T-cell (primary cell): Measurements from ENCODE around the gene FAM83E. TPM values are rescaled to one million over a fixed set of nuclear protein-coding genes. Genes with fewer than 3 reads are reported as not detected.

Source experiments
- ATAC-seq, 4 experiments: fragments of 200-7000 bp in 3 of 4; fragments of 150-1000 bp in 1 of 4; cut with Tn5 transposase; replicated peaks in 1 of 4; 1 replicate in 3 of 4; 2 replicates in 1 of 4; pipeline ENCODE4 v1.10.0; 2021; ENCODE audit warnings: moderate library complexity in 3 of 4, mild to moderate bottlenecking in 2 of 4, moderate number of reproducible peaks in 1 of 4
- CTCF ChIA-PET, 2 donors: fragments of 300-600 bp; sonication (Branson Sonifier 250); formaldehyde crosslinking; loops; one replicate each; lab custom pipeline; 2022; ENCODE audit warnings: antibody characterized with exemption in 2 of 2; lab: Charles Lee
- POLR2A ChIA-PET, 2 donors: fragments of 300-600 bp; sonication (Branson Sonifier 250); formaldehyde crosslinking; loops; one replicate each; lab custom pipeline; 2022; ENCODE audit warnings: antibody characterized with exemption in 2 of 2; lab: Charles Lee
- DNase-seq, 35 experiments: peaks; one replicate each; pipeline versions ENCODE4 v3.0.0 to v3.0.0-alpha.2; 2013 to 2023
- H3K27ac ChIP-seq: one replicate; pipeline ENCODE4 v1.5.1; 2013; ENCODE audit warnings: low read length
- H3K27me3 ChIP-seq, 2 experiments: replicated peaks in 1 of 2; 1 replicate in 1 of 2; 2 replicates in 1 of 2; pipeline versions ENCODE4 v1.6.1 to v1.7.0; 2013; ENCODE audit warnings: low read length in 1 of 2, mixed read lengths in 1 of 2; ENCODE audit not compliant: control insufficient read depth in 2 of 2, insufficient read depth in 2 of 2; ENCODE audit errors: extremely low read depth in 1 of 2
- H3K36me3 ChIP-seq, 2 donors: 1 replicate in 1 of 2; 2 replicates in 1 of 2; pipeline versions ENCODE4 v1.6.1 to v1.7.0; 2013; ENCODE audit warnings: low read length in 1 of 2; ENCODE audit not compliant: control insufficient read depth in 2 of 2, insufficient read depth in 1 of 2; ENCODE audit errors: extremely low read depth in 1 of 2
- H3K4me1 ChIP-seq, 2 experiments: 1 replicate in 1 of 2; 2 replicates in 1 of 2; pipeline versions ENCODE4 v1.6.1 to v1.7.0; 2013; ENCODE audit warnings: low read length in 2 of 2, mixed read lengths in 1 of 2; ENCODE audit not compliant: insufficient read depth in 2 of 2, control insufficient read depth in 1 of 2; ENCODE audit errors: extremely low read depth in 1 of 2
- H3K4me3 ChIP-seq, 2 donors: 1 replicate in 1 of 2; 2 replicates in 1 of 2; pipeline versions ENCODE4 v1.5.1 to v1.7.0; 2013; ENCODE audit warnings: mild to moderate bottlenecking in 2 of 2, low read length in 1 of 2, moderate library complexity in 1 of 2; ENCODE audit not compliant: control insufficient read depth in 1 of 2; ENCODE audit errors: extremely low read depth in 1 of 2
- H3K9me3 ChIP-seq: 2 replicates; pipeline ENCODE4 v1.7.0; 2013
- H3K27ac Mint-ChIP-seq, 2 donors: one replicate each; pipeline ENCODE4 v1.8.0; 2020 to 2021; ENCODE audit warnings: mild to moderate bottlenecking in 2 of 2, mixed read lengths in 2 of 2
- H3K27me3 Mint-ChIP-seq, 2 donors: one replicate each; pipeline ENCODE4 v1.8.0; 2021 to 2022; ENCODE audit warnings: mixed read lengths in 2 of 2
- H3K36me3 Mint-ChIP-seq: one replicate; pipeline ENCODE4 v1.8.0; 2021; ENCODE audit warnings: mixed read lengths
- H3K4me1 Mint-ChIP-seq, 3 donors: one replicate each; pipeline ENCODE4 v1.8.0; 2020 to 2022; ENCODE audit warnings: mixed read lengths in 3 of 3, mild to moderate bottlenecking in 1 of 3
- H3K4me3 Mint-ChIP-seq, 3 donors: one replicate each; pipeline ENCODE4 v1.8.0; 2020 to 2022; ENCODE audit warnings: mild to moderate bottlenecking in 3 of 3, mixed read lengths in 3 of 3, moderate library complexity in 3 of 3
- H3K9me3 Mint-ChIP-seq, 3 donors: one replicate each; pipeline ENCODE4 v1.8.0; 2020 to 2022; ENCODE audit warnings: mixed read lengths in 3 of 3
- WGBS: methylation state at CpG from one replicate; pipeline ENCODE4 v1.1.5; 2013; ENCODE audit warnings: missing lambda C conversion rate; ENCODE audit not compliant: insufficient coverage; 5-methylcytosine and 5-hydroxymethylcytosine counted together
- total RNA-seq, 35 experiments: library from RNA in 6 of 35; stranded (reverse) in 6 of 35; fragments of 120-200 nt in 1 of 35; gene quantifications; one replicate each; pipeline versions ENCODE4 v1.2.1 to v1.2.4 and lab custom pipeline; 2013 to 2026

Gene FAM83E
- total RNA-seq, 5 donors from 2014 or later (not counting 1 experiment from before 2014, with no cell fraction given), result 2.3 to 3.0 (median 2.7) TPM; not detected in 1

DNA sequence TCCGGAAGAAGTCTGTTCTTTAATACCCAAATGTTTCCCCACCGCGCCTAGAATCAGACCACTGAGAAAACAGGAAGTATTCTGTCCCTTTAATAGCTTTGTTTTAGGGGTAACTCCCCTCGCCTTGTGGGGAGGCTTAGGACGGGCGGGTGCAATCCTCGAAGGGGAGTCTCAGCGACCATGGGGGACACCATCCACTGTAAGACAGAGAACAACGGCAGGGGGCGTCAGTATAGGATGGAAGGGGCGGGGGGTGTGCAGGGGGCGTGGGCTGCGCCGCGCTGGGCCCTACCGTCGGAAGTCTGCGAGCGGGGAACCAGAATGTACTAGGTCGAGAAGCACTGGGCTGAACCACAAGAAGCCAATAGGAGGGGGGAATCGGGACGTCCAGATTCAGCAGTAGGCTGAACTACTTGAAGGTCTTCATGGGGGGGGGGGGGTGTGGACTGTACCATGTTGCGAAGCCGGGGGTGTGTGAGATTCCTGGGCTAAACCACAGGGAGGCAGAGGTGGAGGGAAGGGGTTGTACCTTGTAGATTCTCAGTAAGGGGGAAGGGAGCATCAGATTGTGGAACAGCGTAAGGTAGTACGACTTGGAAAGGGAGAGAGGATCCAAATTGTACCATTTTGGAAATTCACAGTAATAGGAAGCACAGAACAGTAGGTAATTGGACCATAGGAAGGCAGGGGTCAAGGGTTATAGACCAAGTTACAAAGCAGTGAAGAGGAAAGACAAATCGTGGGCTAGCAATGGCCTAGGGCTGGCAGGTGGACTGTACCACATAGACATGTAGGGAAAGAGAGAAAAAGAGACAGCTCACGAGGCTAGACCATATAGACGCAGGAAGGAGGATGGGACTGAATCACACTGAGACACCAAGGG lies 23.3 kb upstream of the FAM83E start:
- ChIA-PET CTCF (interaction anchor here (0.6 to 1.0 kb wide), 5 partner anchors 19 to 1870 kb away, joined by 3 to 6 read pairs (median 3); partner anchors contain the start of gene SPHK2 (in 1 of the 2)), POLR2A (interaction anchor here (0.6 kb wide), 2 partner anchors 15 to 334 kb away, joined by 3 read pairs; no protein-coding TSS in a partner anchor)
- no peaks in the 10 kb centered on the region for H3K9me3 ChIP-seq
- Mint-ChIP-seq H3K4me1 (peaks cover 41 to 47% (median 42%) of the 10 kb centered on the region in 3 donors), H3K4me3 (peak overlapping the region; percentile 97 to 99 (median 99)), H3K27me3 (no peaks in the 10 kb centered on the region), H3K9me3 (no peaks in the 10 kb centered on the region), H3K36me3 (peaks cover 2% of the 10 kb centered on the region), H3K27ac (peak overlapping the region; percentile 98 to 99)
- H3K4me1 ChIP-seq, result peaks cover 16 to 49% of the 10 kb centered on the region in 2 experiments
- H3K36me3 ChIP-seq, result peaks cover 0 to 4% of the 10 kb centered on the region in 2 donors
- H3K27me3 ChIP-seq, result peaks cover 0 to 4% of the 10 kb centered on the region in 2 experiments
- H3K27ac ChIP-seq, result peak overlapping the region; percentile 95
- peak; percentile 38 to 45 (median 42) for ATAC-seq
- WGBS, result 2% methylated on average over 20 of the region's 29 CpGs
- DNase-seq, result peak; percentile 70 to 94 (median 84)
- H3K4me3 ChIP-seq, result peak overlapping the region; percentile 46 to 97

DNA sequence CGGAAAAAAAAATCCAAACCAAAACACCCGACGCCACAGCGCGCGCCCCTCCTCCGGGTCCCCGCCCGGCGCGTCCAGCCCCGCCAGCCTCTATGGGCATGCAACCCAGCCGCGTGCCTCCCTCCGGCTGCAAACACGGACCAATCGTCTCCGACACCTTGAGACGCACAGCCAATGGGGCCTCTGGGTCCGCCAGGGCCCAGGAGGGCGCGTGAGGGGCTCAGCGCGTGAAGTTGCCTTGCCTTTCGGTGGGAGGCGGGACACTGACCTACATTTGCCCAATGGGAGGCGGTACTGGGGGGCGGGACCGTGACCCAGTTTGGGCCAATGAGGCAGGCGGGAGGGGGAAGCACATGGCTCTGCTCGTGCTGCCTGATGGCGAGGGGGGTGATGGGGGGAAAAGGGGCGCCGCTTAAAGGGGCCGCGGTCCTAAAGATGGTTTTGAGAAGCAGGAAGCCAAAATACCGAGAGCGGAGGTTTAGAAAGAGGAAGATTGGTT lies 22.6 kb upstream of the FAM83E start:
- Mint-ChIP-seq H3K4me1 (peaks cover 42 to 52% (median 45%) of the 10 kb centered on the region in 3 donors), H3K4me3 (peak overlapping the region; percentile 97 to 99 (median 99)), H3K9me3 (no peaks in the 10 kb centered on the region), H3K36me3 (peaks cover 3% of the 10 kb centered on the region), H3K27me3 (no peaks in the 10 kb centered on the region), H3K27ac (peak overlapping the region; percentile 98 to 99)
- H3K27ac ChIP-seq, result peak overlapping the region; percentile 95
- H3K9me3 ChIP-seq, result no peaks in the 10 kb centered on the region
- peaks cover 0 to 11% of the 10 kb centered on the region in 2 donors for H3K36me3 ChIP-seq
- ChIA-PET POLR2A (interaction anchor here (0.6 kb wide), 2 partner anchors 14 to 335 kb away, joined by 3 read pairs; no protein-coding TSS in a partner anchor), CTCF (interaction anchor here (0.6 to 1.0 kb wide), 6 partner anchors 18 to 1869 kb away, joined by 3 to 6 read pairs (median 3); partner anchors contain the start of genes RUVBL2 (in 1 of the 2) and SPHK2 (in 1 of the 2))
- H3K4me3 ChIP-seq, result peak overlapping the region; percentile 46 to 97
- under 1% methylated on average over 26 of the region's 38 CpGs for WGBS
- H3K4me1 ChIP-seq, result peaks cover 16 to 56% of the 10 kb centered on the region in 2 experiments
- ATAC-seq, result peak; percentile 76 to 80 (median 78)
- DNase-seq, result peak; percentile 99 to 100 (median 100)
- H3K27me3 ChIP-seq, result peaks cover 0 to 4% of the 10 kb centered on the region in 2 experiments

DNA sequence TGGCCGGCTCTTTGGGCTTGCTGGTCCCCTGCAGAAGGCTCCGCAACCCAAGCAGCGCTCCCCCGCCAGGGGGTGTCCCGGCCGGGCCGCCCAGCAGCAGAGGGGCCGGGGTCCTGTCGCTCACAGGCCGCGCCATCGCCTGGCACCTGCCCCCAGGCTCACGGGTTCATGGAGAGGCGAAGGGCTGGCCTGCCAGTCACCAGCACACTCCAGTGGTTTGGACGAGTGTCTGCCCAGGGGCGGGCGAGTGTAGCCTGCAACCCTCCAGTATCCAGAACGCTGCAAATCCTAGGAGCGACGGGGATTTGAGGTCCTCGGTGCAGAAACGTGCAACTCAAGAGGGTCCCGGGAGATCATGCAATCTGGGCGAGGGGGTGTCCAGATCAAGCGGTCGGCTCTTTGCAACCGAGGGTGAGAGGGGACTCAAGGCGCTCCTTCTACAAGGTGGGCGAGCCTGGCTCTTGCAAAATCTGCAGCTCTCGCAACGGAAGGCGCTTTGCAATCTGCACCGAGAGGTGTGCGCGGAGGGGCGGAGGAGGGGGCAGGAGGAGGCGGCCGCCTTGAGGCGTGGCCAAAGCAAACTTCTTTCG lies 22.1 kb upstream of the FAM83E start, which contains the start of gene DBP:
DBP (minus strand) TSS at position 521 of the 590 bp plus-strand sequence; CDS start at position 136, 385 bp downstream.
- peak within 1 kb of the TSS; percentile 99 for H3K27ac Mint-ChIP-seq
- H3K36me3 ChIP-seq, result peaks cover 0 to 16% of the 10 kb centered on the region in 2 donors
- H3K4me3 ChIP-seq, result peak within 1 kb of the TSS; percentile 67 to 97
- peaks cover 45 to 54% (median 49%) of the 10 kb centered on the region in 3 donors for H3K4me1 Mint-ChIP-seq
- H3K27ac ChIP-seq, result peak within 1 kb of the TSS; percentile 95
- peaks cover 16 to 58% of the 10 kb centered on the region in 2 experiments for H3K4me1 ChIP-seq
- peak in 12 of 35 experiments; percentile 15 to 57 (median 36) for DNase-seq
- peaks cover 0 to 4% of the 10 kb centered on the region in 2 experiments for H3K27me3 ChIP-seq
- H3K4me3 Mint-ChIP-seq, result peak within 1 kb of the TSS; percentile 97 to 99 (median 99)
- H3K27me3 Mint-ChIP-seq, result no peaks in the 10 kb centered on the region
- no peaks in the 10 kb centered on the region for H3K9me3 ChIP-seq
- WGBS, result 1% methylated on average over 28 of the region's 40 CpGs
- H3K36me3 Mint-ChIP-seq, result peaks cover 6% of the 10 kb centered on the region
- no peaks in the 10 kb centered on the region for H3K9me3 Mint-ChIP-seq
- ChIA-PET CTCF (interaction anchor here in 1 of 2 donors (0.7 kb wide), 1 partner anchor 357 kb away, joined by 3 read pairs; the partner anchor contains the start of gene RUVBL2), POLR2A (no interaction called here)
- no peak for ATAC-seq

DNA sequence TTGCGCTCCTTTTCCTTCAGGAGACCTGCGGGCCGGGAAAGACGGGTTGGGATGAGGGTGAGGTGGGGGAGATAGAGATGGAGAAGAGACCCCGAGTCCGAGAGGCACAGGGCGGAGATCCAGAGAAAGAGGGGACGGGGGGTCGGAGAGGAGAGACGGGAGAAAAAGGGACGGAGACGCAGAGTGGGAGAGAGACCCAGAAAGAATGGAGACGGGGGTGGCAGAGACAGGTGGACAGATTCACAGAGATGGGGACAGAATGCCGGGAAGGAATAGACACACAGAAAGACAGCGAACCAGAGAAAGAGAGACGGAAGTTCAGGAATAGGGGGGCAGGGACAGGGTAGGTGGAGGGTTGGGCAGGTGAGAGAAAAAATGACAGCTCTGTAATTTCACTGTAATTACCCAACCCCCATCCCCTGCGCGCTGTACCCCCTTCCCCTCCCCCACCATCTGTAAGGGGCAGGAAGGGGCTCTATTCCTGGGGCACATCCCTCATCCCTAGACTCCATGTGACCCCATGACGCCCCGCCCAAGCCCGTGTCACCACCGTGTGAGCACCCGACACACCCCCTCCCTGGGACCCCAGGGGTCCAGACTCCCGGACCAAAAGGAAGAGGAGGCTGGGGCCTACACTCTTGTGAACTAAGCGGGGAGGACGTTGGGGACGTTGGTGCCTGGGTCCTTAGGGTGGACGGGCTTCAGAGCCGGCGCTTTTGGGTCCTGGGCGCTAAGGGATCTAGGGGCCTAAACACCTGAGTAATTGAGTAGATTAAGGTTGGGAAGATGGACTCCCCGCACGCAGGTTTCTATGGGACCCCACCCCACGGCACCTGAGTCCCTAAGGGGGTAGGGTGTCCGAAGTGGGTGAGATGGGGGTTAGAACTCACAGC lies 21.3 kb upstream of the FAM83E start:
- ATAC-seq (no peak), DNase-seq (peak in 5 of 35 experiments; percentile 26 to 45 (median 31))
- H3K27ac Mint-ChIP-seq, result peak overlapping the region; percentile 95 to 99
- H3K4me3 Mint-ChIP-seq, result peak overlapping the region; percentile 97 to 99 (median 99)
- H3K36me3 ChIP-seq, result peaks cover 2 to 22% of the 10 kb centered on the region in 2 donors
- peak overlapping the region; percentile 67 to 97 for H3K4me3 ChIP-seq
- peaks cover 0 to 4% of the 10 kb centered on the region in 2 experiments for H3K27me3 ChIP-seq
- WGBS, result 3% methylated on average over 18 of the region's 35 CpGs
- H3K4me1 ChIP-seq, result peaks cover 18 to 62% of the 10 kb centered on the region in 2 experiments
- H3K27ac ChIP-seq, result peak overlapping the region; percentile 95
- H3K4me1 Mint-ChIP-seq, result peaks cover 51 to 59% (median 52%) of the 10 kb centered on the region in 3 donors
- no peaks in the 10 kb centered on the region for H3K27me3 Mint-ChIP-seq
- H3K9me3 Mint-ChIP-seq, result no peaks in the 10 kb centered on the region
- CTCF ChIA-PET, result no interaction called here
- POLR2A ChIA-PET, result no interaction called here
- no peaks in the 10 kb centered on the region for H3K9me3 ChIP-seq
- H3K36me3 Mint-ChIP-seq, result peaks cover 6% of the 10 kb centered on the region

DNA sequence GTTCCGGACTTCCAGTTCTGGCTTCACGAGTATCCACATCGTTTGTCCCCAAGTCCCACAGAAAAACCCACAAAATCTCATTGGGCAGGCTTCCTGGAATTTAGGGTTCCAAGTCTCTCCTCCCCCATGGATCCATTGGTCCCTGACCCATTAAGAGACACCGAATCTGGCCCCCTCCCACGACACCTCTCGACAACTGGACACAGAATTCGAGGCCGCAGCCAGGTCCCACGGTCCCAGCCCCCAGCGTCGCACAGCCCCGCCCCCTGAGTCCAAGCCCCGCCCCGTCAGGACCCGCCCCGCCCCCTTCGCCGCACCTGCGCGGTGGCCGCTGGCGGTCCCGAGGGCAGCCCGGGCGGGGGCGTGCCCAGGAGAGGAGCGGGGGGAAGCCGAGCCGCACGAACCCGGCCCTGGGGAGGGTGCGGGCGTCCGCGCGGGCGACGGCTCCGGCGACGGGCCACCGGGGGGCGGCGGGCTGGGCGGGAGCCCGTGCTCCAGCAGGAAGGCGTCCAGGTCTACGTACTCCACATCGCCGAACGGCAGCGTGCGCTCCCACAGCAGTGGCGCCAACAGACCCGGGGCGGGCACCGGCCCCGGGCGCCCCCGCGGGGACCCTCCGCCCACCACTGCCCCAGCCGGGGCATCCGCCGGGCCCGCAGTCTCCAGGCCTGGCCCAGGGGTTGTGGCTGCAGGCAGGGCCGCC lies 20.5 kb upstream of the FAM83E start:
- H3K4me3 ChIP-seq, result peak overlapping the region; percentile 67 to 97
- Mint-ChIP-seq H3K4me3 (peak overlapping the region; percentile 97 to 99 (median 99)), H3K36me3 (peaks cover 6% of the 10 kb centered on the region), H3K27ac (peak overlapping the region; percentile 93 to 95), H3K4me1 (peaks cover 54 to 61% (median 56%) of the 10 kb centered on the region in 3 donors), H3K9me3 (no peaks in the 10 kb centered on the region), H3K27me3 (no peaks in the 10 kb centered on the region)
- peaks cover 21 to 70% of the 10 kb centered on the region in 2 experiments for H3K4me1 ChIP-seq
- H3K9me3 ChIP-seq, result no peaks in the 10 kb centered on the region
- POLR2A ChIA-PET, result no interaction called here
- peak; percentile 6 to 24 (median 8) for ATAC-seq
- H3K27me3 ChIP-seq, result peaks cover 0 to 4% of the 10 kb centered on the region in 2 experiments
- H3K36me3 ChIP-seq, result peaks cover 10 to 30% of the 10 kb centered on the region in 2 donors
- peak overlapping the region; percentile 95 for H3K27ac ChIP-seq
- peak in 34 of 35 experiments; percentile 32 to 83 (median 62) for DNase-seq
- CTCF ChIA-PET, result no interaction called here
- WGBS, result 1% methylated on average over 57 of the region's 67 CpGs
